ENCODE measurements around the gene HTR4. TPM values are rescaled to one million over a fixed set of nuclear protein-coding genes. Genes with fewer than 3 reads are reported as not detected.
A peak's percentile ranks its signal among the peaks of the same experiment; 100 is the strongest.

Gene HTR4
- total RNA-seq, 1 experiment from 2014 or later, result not detected

DNA sequence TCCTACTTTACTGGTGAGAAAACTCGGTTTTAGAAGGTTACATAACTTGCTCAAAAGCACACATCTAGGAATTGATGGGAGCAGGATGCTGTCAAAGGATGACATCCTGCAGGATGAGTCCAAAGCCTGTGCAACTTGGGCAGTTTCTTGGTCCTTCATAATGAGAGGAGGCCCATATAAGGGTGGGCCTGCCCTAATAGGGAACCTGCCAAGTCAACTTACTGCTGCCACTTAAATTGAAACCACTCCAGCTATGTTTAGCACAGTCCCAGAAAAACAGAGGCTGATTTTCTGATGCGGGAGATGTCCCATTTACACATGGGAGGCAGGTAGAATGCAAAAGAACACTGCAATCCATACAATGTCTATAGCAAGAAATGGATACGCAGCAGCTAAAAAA lies 208.7 kb downstream of the HTR4 start:
- no peak for DNase-seq (ENCODE audit: extremely low read depth, low read depth)

DNA sequence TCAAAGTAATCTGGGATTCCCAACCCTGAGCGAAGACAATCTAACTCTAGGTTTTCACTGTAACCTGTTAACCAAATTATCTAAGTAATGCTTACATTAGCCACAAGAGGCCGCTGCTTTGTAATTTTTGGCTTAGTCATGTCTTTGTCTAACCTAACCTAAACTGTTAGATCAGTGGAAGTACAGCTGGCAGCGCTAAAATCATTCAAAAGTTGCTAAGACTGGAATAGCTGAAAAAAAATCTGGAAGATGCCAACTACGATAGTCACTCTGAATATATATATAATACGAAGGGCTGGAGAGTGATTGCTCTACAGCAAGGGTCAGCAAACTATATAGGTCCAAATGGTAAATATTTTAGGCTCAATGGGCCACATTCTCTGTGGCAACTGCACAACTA lies 210.3 kb downstream of the HTR4 start:
- DNase-seq (ENCODE audit: extremely low read depth, low read depth), result peak; percentile 79

DNA sequence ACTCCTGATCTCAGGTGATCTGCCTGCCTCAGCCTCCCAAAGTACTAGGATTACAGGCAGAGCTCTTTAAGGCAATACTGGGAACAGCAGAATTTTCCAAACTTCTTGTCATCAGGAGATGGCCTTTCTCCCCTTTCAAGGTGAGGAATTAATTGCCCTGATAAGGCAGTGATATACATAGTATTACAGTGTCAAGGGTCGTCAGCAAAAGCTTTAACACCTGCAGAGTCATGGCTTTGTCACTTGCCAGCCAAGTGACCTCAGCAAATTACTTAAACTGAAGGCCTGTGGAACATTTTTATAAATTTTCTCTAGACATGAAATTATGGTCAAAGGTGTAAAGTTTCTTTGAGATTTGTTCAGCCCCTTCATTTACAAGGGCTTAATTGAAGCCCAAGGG lies 211.1 kb downstream of the HTR4 start:
- DNase-seq (ENCODE audit: extremely low read depth, low read depth), result no peak

DNA sequence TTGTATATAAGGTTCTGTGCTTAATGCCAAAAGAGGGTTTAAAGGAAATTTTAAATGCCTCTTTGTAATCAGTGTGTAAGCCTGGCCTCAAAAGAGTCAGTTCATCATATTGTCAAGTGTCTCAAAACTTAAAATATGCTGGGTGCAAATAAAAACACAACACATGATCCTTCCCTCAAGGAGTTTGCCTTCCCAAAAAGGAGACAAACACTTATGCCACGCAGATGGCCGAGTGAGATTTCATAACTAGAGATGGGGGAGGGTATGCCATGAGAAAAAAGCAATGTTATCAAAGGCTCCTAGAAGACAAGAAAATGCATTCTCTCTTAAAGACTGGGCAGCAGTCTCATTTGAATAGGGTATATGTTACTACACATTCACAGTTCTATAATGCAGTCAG lies 215.4 kb downstream of the HTR4 start:
- no peak for DNase-seq (ENCODE audit: extremely low read depth, low read depth)

DNA sequence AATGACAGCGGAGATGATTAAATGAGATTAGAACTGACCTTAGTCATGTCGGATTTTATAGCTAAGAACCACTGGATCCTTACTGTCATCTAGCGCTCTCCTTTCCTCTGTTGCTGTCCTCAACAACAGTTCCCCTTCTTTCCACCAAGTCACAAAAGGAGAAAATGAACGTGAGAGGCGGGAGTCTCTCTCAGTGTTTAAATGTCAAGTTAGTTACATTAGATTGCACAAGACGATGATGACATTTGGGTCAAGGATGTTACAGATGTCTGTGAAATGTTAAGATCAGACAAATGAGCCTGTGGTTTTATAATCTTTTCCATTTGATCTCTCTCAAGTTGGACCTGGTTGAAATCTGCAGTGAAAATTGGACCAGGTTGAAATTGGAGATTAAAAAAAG lies 217.1 kb downstream of the HTR4 start:
- peak; percentile 93 for DNase-seq (ENCODE audit: extremely low read depth, low read depth)

DNA sequence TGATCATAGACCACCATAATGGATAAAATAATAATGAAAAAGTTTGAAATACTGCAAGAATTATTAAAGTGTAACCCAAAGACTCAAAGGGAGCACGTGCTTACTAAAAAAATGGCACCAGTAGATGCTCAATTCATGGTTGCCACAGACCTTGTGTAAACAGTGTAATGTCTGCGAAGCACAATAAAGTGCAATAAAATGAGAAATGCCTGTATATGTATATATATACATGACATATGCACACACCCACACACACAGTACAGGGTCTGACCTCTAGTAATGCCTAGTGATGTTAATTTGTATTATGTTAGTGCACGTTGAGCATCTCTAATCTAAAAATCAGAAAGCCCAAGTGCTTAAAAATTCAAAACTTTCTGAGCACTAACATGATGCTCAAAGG lies 218.3 kb downstream of the HTR4 start:
- DNase-seq (ENCODE audit: extremely low read depth, low read depth), result no peak

DNA sequence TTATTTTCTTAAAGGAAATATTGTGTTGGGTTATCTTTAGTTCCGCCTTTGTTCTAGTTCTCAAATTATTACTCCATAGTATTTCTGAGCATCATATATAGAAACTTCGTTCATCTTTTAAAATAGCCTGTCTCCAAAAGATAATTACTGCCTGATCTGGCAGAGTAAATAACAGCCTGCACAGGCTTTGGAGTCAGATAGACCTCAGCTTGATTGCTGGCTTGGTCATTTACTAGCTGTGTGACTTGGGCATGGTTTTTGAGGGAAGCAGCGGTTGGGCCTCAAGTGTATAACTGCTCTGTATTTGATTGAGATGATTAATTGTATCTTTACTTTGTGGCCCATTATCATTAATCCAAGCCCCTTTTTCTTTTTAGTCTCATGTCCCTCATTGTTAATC lies 220.5 kb downstream of the HTR4 start:
- no peak for DNase-seq (ENCODE audit: extremely low read depth, low read depth)

Other genes with a start within 250 kb of the HTR4 start
- gene ADRB2, start 172.1 kb upstream of the HTR4 start, total RNA-seq (2014; rRNA removed; shearing (Covaris generic)), result 0.07 and 0.12 TPM in 2 replicates